ENCODE data around the gene NRTN. TPM values are rescaled to one million over a fixed set of nuclear protein-coding genes. Genes with fewer than 3 reads are reported as not detected.

The NRTN gene
- total and polyA plus RNA-seq, 2 of the 13 experiments (the other 11 are each of a cell fraction or from before 2014, with no cell fraction given): 4.1 to 5.3 TPM

GRCh38 chr19:5790559-5791520, 14.0 kb upstream of the NRTN start, which contains the start of gene DUS3L (continued):
- TF ChIP-seq ZNF142 (CRISPR knock-in tag; IDR thresholded peaks at IDR 0.05) (no peak), PATZ1 (CRISPR knock-in tag; IDR thresholded peaks at IDR 0.05) (peak; percentile 16; the same call in 1 of the 2 replicates), ZC3H13 (CRISPR knock-in tag; IDR thresholded peaks at IDR 0.05) (0 out of 2 replicates have a peak, but pooled peaks have one; percentile 68), FUBP1 (CRISPR knock-in tag; IDR thresholded peaks at IDR 0.05; ENCODE audit: borderline replicate concordance) (no peak), PREB (CRISPR knock-in tag; IDR thresholded peaks at IDR 0.05) (no peak), AHDC1 (CRISPR knock-in tag; IDR thresholded peaks at IDR 0.05; ENCODE audit: borderline replicate concordance) (no peak), ZFAT (CRISPR knock-in tag; conservative IDR thresholded peaks at IDR 0.05) (no peak), PLSCR1 (CRISPR knock-in tag; IDR thresholded peaks at IDR 0.05; ENCODE audit: borderline replicate concordance) (no peak)
